HG03045 (cell line): ENCODE data around the gene FOXP3.
"Not testable (repeated sequence)": the region's sequence is repeated elsewhere in the genome, so short reads cannot be mapped to it uniquely, and the experiment has no call there.

Experiments
- ATAC-seq: cut with Tn5 transposase; IDR thresholded peaks from one replicate; pipeline ENCODE4 v1.9.1; 2021; ENCODE audit warnings: mild to moderate bottlenecking, moderate library complexity; ENCODE audit not compliant: unreplicated experiment

FOXP3 gene, protein sequence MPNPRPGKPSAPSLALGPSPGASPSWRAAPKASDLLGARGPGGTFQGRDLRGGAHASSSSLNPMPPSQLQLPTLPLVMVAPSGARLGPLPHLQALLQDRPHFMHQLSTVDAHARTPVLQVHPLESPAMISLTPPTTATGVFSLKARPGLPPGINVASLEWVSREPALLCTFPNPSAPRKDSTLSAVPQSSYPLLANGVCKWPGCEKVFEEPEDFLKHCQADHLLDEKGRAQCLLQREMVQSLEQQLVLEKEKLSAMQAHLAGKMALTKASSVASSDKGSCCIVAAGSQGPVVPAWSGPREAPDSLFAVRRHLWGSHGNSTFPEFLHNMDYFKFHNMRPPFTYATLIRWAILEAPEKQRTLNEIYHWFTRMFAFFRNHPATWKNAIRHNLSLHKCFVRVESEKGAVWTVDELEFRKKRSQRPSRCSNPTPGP

DNA sequence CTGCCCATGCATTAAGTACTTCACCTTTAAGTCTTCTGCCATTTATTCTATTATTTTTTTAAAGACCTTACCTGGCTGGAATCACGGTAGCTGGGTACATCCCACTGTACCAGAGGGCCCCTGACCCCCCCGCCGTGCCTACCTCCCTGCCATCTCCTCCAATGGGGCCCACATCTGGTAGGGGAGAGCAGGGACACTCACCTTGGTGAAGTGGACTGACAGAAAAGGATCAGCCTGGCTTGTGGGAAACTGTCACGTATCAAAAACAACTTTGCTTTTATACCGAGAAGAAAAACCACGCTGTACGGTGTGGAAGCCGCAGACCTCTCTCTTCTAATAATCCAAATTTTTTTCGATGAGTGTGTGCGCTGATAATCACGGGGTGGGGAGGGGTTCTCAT is at the start of gene FOXP3:
Gene FOXP3 (minus strand): TSS at position 251 of the 400 bp plus-strand sequence. CDS start 6,205 bp downstream, outside the sequence.
- ATAC-seq: no peak

DNA sequence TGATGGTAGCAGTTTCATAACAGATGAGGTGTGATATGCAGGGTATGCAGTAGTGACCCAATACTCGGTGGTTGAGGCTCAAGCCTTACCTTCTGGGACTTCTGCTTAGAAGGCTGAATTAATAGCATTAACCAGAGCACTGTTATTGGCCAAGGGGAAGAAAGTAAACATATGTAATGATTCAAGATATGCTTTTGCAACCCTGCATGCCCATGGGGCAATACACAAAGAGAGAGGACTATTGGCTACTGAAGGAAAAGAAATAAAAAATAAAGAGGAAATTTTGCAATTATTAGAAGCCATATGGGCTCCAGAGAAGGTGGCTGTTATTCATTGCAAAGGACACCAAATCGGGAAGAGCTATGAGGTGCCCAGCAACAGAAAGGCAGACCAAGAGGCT is 47.7 kb upstream of the FOXP3 start:
- ATAC-seq: no peak

DNA sequence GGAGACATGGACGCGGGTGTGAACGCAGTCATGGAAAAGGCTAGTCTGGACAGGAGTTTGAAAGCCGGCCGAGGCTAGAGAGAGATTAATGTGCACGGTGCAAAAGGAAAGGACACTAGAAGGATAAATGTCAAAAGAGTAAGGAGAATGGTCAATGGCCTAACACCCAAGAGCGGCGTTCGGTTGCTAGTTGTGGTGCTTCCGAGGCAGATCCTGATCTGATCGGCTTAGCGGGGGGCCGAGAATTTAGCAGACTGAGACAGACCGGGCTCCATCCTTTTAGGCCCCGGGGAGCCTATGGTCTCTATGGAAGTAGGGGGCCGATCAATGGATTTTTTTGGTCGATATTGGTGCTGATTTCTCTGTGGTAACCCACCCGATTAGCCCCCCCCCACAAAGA is 45.9 kb upstream of the FOXP3 start:
- ATAC-seq: no peak

DNA sequence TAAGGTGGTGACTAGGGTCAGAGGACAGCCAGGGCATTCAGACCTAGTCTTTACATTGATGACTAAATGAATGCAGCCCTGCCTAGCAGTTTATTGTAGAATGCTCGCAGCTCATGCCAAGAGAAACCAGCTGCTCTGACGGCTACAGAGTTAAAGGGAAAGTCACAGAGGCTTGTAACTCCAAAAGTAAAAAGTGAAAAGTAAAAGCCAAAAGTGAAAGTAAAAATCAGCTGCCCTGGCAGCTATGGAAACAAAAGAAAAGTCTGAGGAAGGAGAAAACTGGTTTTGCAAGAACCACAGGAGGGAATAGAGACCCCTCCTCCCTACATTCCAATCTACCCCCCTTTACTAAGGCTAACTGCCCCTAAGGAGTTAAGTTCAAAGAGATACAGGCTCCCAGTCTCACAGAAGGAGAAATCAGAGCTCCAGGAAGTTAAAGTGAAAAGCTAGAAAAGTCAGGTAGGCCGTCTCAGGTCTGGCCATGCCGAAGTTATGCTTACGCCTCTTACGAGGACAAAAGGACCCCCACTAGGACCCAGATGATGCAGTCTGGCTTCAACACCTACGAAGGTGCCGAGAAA is 45.0 kb upstream of the FOXP3 start:
- ATAC-seq: no peak

DNA sequence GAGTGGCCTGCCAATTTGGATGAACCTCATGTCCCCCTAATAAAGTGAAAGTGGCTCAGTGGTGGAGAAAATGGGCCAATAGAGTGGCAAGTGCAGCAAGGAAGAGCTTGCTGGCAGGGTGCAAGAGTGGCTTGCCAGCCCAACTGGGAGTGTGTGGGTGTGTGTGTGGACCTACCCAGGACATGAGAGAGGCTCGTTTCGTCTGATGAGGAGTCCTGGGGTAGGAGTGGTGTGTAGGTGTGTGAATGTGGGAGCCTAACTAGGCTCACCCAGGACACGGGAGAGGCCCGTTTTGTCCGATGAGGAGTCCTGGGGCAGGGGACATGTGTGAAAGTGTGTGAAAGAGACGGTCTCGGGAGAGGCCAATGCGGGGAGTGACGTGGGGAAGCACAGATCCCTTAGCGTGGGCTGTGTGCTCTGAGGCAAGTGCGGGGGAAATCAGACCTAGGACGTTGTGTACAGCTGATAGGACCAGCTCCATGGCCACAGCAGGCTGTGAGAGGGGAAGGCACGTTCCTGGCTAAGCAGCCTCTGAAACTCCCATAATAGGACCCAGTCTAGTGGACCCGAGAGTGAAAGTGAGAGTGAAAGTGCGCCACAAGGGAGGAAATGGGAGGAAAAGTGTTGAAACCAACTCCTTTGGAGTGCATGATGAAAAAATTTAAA is 44.2 kb upstream of the FOXP3 start:
- no peak for ATAC-seq

DNA sequence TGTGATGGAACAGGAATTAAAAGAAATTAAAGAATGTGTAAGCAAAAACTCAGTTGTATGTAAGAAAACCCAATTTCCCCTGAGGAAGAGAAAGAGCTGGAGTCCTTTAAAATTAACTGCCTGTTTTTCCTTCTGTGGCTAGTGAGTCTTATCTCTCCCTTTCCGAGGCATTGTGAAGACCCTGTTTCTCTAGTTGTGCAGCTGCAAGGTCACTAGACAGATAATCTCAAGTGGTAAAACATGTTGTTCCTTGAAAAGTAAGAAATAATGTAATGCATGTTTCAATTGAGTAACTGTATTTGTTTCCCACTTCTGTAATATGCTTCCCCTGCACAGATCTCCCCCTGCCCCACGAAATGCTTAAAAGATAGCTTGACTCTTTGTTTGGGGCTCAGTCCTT is 43.3 kb upstream of the FOXP3 start:
- not testable (repeated sequence) for ATAC-seq

DNA sequence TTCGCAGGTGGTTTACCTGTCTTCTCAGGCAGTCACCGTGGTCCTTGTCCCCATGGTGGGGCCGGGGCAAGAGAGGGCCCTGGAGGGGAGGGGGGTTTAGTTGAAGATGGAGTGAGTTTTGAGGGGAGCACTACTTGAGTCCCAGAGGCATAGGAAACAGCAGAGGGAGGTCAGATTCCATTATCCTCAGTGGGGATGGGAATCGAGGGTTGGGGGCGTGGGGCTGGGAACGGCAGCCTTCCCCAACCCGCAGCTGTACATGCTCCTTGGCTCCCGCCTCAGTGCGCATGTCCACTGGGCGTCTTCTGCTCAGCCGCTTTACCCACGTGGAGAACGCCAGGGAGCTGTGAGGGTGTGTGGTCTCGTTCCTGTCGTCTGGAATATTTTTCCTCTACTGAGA is 38.8 kb upstream of the FOXP3 start, which contains the start of gene GAGE10:
Gene GAGE10 (plus strand): TSS at position 301 of the 400 bp plus-strand sequence. CDS start 1,214 bp downstream, outside the sequence.
- no peak for ATAC-seq

DNA sequence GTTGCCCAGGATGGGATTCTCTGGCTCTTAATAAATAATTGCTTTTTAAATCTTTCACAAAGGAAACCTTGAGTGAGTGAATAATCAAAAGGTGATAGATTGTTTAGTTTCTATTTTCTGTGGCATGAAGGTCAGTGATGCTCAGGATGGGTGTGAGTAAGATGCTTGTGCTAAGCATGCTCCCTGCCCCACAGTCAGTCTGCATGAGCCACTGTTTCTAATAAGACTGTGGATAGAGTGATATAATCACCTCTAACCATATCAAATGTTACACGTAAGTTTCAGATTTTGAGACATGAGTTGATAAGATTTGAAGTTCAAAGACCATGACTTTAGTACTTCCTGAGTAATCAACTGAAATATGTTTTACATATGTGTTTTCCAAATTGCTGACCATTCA is 36.2 kb upstream of the FOXP3 start:
- no peak for ATAC-seq

DNA sequence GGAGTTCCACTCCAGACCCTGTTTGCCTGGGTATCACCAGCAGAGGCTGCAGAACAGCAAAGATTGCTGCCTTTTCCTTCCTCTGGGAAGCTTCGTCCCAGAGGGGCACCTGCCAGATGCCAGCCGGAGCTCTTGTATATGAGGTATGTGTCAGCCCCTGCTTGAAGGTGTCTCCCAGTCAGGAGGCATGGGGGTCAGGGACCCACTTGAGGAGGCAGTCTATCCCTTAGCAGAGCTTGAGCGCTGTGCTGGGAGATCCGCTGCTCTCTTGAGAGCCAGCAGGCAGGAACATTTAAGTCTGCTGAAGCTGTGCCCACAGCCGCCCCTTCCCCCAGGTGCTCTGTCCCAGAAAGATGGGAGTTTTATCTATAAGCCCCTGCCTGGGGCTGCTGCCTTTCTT is 34.8 kb upstream of the FOXP3 start:
- not testable (repeated sequence) for ATAC-seq

DNA sequence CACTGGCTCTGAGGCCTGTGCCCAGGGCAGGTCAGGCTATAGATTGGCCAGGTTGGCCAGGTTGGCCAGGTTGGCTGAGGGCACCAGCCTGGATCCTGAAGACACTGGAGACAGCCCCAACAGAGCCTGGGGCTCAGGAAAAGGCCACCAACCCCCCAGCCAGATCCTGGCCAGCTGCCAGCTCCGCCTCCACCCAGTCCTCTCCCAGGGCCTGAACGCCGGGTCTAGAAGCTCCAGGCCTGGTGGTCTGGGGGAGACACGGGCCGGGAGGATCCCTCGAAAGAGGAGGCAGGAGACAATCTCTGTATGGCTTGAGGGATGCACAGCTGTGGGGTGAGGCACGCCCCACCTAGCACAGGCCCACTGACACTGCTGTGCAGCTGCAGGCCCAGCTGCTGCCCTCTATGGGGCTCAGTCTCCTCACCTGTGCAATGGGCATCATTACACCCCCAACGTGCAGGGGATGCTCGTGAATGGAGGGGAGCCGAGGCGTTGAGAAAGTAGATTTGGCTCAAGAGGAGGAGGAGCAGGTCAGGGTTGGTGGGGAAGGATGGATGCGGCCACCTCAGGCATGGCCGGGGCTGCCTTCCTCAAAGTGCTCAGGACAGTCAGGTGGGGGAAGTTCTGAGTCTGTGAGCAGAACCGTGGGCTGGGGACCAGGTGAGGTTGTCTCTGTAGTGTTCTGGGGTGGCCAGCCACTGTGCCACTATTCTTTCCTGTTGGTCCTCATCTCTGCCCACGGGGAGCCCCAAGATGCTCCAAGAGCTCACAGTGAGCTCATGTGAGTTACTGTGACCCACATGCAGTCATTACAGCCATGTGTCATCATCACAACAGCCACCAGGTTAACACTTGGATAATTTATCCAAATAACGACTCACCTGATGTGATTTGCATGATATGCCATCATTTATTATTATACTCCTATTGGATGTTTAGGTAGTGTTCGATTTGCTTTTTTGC is 28.2 kb upstream of the FOXP3 start:
- no peak for ATAC-seq

DNA sequence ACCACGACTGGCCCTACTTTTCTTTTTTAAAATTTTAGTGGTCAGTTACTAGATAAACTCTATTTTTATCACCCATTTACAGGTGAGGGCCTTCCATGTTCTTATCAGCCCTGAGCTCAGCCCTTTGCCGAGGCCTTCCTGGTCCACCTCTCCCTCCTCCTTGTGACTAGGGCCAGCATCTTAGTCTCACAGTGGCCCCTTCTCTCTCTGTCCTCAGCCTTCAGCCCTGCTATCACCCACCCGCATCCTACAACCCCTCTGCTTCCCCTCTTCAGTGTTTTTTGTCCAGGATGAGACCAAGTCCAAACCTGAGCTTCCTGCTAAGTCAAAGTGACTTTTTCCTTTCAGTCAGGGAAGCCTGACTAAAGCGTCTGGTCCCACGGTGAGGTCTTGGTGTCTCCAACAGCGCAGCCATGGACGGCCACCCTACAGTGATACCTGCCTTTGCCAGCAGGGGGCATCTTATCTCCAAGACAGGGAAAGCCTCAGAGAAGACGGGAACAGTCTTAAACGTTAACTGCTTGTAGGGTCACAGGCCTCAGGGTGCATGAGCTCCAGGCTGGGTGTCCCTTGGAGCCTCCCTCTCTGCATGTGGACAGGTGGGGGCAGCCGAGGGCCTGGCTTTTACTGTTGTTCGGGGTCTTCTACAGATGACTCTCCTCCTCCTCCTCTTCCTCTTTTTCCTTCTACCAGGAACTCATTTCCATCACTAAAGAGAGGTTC is 27.3 kb upstream of the FOXP3 start:
- no peak for ATAC-seq

DNA sequence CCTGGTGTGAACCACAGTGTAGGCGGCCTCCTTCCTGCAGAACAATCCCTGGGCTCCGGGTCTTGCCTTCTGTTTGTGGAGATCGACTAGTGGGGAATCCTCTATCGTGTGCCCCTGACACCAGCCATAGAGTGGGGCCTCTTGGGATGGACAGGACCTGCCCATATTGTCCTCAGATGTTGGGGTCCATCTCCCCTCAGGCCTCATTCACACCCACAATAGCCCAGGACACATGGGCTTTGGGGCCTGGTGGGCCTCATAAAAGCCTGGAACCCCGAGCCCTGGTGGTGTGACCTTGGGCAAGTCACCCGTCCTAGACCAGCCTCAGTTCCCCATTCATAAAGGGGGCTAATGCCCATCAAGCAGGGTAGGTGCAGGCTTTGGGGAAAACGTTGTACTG is 25.7 kb upstream of the FOXP3 start:
- no peak for ATAC-seq

DNA sequence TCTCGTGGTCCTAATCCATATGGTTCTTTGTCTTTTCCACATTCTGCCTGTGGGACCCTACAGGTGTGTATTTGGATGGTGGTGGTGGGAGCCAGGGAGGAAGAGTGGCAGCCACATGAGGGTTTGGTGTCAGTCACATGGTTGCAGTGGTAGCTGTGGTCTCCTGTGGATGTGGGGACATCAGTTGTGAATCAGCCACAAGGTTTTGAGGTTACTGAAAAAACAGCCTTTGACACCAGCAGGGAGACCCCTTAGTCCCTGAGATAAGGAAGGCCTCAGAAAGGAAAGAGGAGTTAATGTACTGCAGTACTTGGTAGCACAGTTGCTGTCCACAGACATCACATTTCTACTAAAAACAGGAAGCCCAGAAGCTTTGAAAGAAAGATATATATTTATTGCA is 23.2 kb upstream of the FOXP3 start:
- ATAC-seq: no peak

DNA sequence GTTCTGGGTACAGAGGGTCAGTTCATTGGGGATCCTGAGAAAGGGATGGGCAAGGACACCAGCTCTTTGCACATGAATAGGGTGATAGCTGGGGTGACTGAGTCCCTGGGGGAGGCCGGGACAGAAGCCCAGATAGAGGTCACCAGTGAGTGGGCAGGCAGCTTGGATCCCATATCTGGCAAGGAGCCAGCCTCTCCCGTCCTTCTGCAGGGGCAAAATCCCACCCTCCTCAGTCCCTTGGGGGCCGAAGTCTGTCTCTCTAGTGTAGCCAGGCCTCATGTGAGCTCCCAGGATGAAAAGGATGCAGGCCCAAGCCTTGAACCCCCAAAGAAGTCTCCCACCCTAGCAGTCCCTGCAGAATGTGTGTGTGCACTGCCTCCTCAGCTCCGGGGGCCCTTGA is 22.1 kb upstream of the FOXP3 start:
- ATAC-seq: no peak

DNA sequence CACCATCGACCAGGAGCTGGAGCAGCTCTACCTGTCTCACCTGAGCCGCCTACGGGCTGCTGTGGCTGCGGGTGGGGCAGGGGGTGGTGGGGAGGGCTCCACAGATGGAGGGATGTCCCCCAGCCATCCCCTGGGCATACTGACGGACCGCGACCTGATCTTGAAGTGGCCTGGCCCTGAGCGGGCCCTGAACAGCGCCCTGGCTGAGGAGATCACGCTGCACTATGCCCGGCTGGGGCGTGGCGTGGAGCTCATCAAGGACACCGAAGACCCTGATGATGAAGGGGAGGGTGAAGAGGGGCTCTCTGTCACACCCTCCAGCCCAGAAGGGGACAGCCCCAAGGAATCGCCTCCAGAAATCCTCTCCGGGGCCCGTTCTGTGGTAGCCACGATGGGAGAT is 21.6 kb upstream of the FOXP3 start:
- no peak for ATAC-seq

DNA sequence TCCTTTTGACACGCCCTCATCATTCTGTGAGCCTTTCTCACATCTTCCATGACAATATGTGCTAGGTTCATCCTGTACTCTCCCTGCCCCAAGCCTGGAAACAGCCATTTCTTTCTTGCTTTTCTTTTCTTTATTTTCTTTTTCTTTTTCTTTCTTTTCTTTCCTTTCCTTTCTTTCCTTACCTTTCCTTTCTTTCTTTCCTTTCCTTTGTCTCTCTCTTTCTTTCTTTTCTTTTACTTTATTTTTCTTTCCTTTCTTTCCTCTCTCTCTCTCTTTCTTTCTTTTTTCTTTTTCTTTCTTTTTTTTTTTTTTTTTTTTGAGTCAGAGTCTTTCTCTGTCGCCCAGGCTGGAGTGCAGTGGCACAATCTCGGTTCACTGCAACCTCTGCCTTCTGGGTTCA is 19.7 kb upstream of the FOXP3 start:
- ATAC-seq: no peak

DNA sequence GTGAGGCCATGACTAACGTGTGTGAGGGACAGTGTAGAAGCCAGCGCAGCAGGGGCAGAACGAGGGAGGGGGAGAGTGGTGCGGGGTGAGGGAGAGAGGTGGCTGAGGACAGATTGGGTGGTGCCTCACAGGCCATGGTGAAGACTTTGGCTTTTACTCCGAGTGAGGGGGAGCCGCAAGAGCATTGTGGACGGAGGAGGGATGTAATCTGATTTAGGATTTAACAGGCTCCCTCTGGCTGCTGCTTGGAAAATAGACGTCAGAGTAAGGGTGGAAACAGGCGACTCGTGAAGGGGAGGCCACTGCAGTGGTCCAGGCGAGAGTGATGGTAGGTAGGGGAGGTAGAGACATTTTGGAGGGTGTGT is 18.1 kb upstream of the FOXP3 start:
- ATAC-seq: no peak

DNA sequence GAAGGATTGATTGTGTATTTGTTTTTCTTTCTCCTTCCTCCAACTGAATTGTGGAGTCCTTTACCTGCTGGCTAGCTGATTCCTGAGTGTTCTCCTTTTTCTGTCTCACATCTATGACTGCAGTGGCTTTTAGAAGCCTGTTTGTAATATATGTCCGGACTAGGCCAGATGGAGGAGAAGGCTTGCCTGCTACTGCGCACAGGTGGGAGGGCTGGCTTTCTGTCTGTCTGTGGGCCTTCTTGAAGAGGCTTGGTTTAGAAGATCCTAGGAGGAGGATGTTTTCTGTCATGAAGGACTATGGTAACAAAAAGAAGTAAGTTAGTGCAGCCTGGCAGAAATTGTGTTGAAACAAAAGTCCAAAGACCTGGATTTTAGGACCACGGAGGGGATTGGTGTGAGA is 13.6 kb upstream of the FOXP3 start:
- ATAC-seq: no peak

DNA sequence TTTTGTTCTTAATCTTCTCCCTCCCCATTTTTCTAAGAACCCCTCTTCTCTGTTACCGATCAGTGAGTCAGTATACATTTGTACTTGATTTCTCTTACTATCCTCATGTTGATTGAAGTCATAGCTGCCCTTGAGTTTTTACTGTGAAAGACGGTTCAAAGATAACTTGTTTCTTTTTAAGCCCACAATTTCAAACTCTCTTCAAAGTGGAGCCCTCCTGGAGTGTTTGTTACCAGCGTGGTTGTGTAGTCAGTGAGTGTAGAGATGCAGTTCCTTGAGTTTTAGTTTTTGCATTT is 13.0 kb upstream of the FOXP3 start:
- no peak for ATAC-seq
